ENCODE measurements around the gene UTP4. TPM values are rescaled to one million over a fixed set of nuclear protein-coding genes. Genes with fewer than 3 reads are reported as not detected.
"Not testable (repeated sequence)": the region's sequence is repeated elsewhere in the genome, so short reads cannot be mapped to it uniquely, and the experiment has no call there.

Gene UTP4
- total RNA-seq, 2 experiments from 2014 or later: 62.6 to 69.8 TPM

GRCh38 chr16:69120096-69120664 is 12.3 kb upstream of the UTP4 start:
- Mint-ChIP-seq H3K4me3 (no peak overlapping the region), H3K9me3 (no peaks in the 10 kb centered on the region), H3K36me3 (ENCODE audit: low read depth) (peaks cover 26% of the 10 kb centered on the region), H3K27me3 (ENCODE audit: low read depth) (no peaks in the 10 kb centered on the region), H3K4me1 (ENCODE audit: low read depth) (peaks cover 2% of the 10 kb centered on the region), H3K27ac (no peak overlapping the region)
- intact Hi-C loops (cut with micrococcal nuclease): loop anchor here (5.0 kb wide), 1 partner anchor 218 kb away; no protein-coding TSS in a partner anchor
- CTCF ChIA-PET: no interaction called here
- DNase-seq: no peak

GRCh38 chr16:69123910-69124309 is 8.5 kb upstream of the UTP4 start:
- Mint-ChIP-seq H3K27me3 (ENCODE audit: low read depth) (no peaks in the 10 kb centered on the region), H3K36me3 (ENCODE audit: low read depth) (peaks cover 20% of the 10 kb centered on the region), H3K4me3 (no peak overlapping the region), H3K9me3 (no peaks in the 10 kb centered on the region), H3K4me1 (ENCODE audit: low read depth) (peaks cover 18% of the 10 kb centered on the region), H3K27ac (no peak overlapping the region)
- intact Hi-C loops (cut with micrococcal nuclease): loop anchor here (1.0 to 5.0 kb wide), 4 partner anchors 222 to 595 kb away; no protein-coding TSS in a partner anchor
- DNase-seq: peak; percentile 74
- CTCF ChIA-PET: interaction anchor here (0.6 to 3.9 kb wide), 29 partner anchors 9 to 752 kb away, joined by 3 to 36 read pairs (median 4); partner anchors contain the start of genes CHTF8 and UTP4

GRCh38 chr16:69124406-69124805 is 8.0 kb upstream of the UTP4 start:
- H3K4me1 Mint-ChIP-seq (ENCODE audit: low read depth): peaks cover 19% of the 10 kb centered on the region
- not testable (repeated sequence) for H3K27ac Mint-ChIP-seq; DNase-seq; H3K9me3 Mint-ChIP-seq; H3K27me3 Mint-ChIP-seq (ENCODE audit: low read depth); H3K4me3 Mint-ChIP-seq
- peaks cover 18% of the 10 kb centered on the region for H3K36me3 Mint-ChIP-seq (ENCODE audit: low read depth)
- intact Hi-C loops (cut with micrococcal nuclease): loop anchor here (1.0 to 5.0 kb wide), 4 partner anchors 222 to 596 kb away; no protein-coding TSS in a partner anchor
- CTCF ChIA-PET: interaction anchor here (0.6 to 3.9 kb wide), 19 partner anchors 9 to 753 kb away, joined by 3 to 36 read pairs (median 5); partner anchors contain the start of genes CHTF8 and UTP4

- H3K36me3 Mint-ChIP-seq (ENCODE audit: low read depth): peaks cover 21% of the 10 kb centered on the region
- H3K4me3 Mint-ChIP-seq: not testable (repeated sequence)
Observed at GRCh38 chr16:69124961-69125360, 7.5 kb upstream of the UTP4 start.

GRCh38 chr16:69126221-69126620 is 6.2 kb upstream of the UTP4 start:
- intact Hi-C loops (cut with micrococcal nuclease): no loop called here
- DNase-seq: no peak
- Mint-ChIP-seq H3K9me3 (no peaks in the 10 kb centered on the region), H3K27me3 (ENCODE audit: low read depth) (no peaks in the 10 kb centered on the region), H3K4me1 (ENCODE audit: low read depth) (peaks cover 35% of the 10 kb centered on the region), H3K36me3 (ENCODE audit: low read depth) (peaks cover 14% of the 10 kb centered on the region), H3K4me3 (no peak overlapping the region), H3K27ac (no peak overlapping the region)
- CTCF ChIA-PET: interaction anchor here (0.6 to 3.9 kb wide), 3 partner anchors 13 to 463 kb away, joined by 3 to 36 read pairs (median 3); no protein-coding TSS in a partner anchor

More at GRCh38 chr16:69124961-69125360, 7.5 kb upstream of the UTP4 start:
- not testable (repeated sequence) for H3K9me3 Mint-ChIP-seq; DNase-seq; H3K27ac Mint-ChIP-seq; H3K27me3 Mint-ChIP-seq (ENCODE audit: low read depth)
- intact Hi-C loops (cut with micrococcal nuclease): loop anchor here (1.0 to 5.0 kb wide), 4 partner anchors 223 to 596 kb away; no protein-coding TSS in a partner anchor
- CTCF ChIA-PET: interaction anchor here (0.6 to 3.9 kb wide), 9 partner anchors 8 to 535 kb away, joined by 3 to 36 read pairs (median 8); partner anchors contain the start of genes CHTF8 and UTP4
- peaks cover 24% of the 10 kb centered on the region for H3K4me1 Mint-ChIP-seq (ENCODE audit: low read depth)

- intact Hi-C loops (cut with micrococcal nuclease); H3K4me3 Mint-ChIP-seq; CTCF ChIA-PET; DNase-seq; H3K27ac Mint-ChIP-seq; H3K9me3 Mint-ChIP-seq; H3K27me3 Mint-ChIP-seq (ENCODE audit: low read depth): not testable (repeated sequence)
- Mint-ChIP-seq H3K36me3 (ENCODE audit: low read depth) (peaks cover 17% of the 10 kb centered on the region), H3K4me1 (ENCODE audit: low read depth) (peaks cover 35% of the 10 kb centered on the region)
Observed at GRCh38 chr16:69126801-69127200, 5.6 kb upstream of the UTP4 start.

- no peak overlapping the region for H3K4me3 Mint-ChIP-seq
- no peaks in the 10 kb centered on the region for H3K27me3 Mint-ChIP-seq (ENCODE audit: low read depth)
- no peak for DNase-seq
- CTCF ChIA-PET: interaction anchor here (0.8 kb wide), 1 partner anchor 15 kb away, joined by 4 read pairs; no protein-coding TSS in a partner anchor
- H3K4me1 Mint-ChIP-seq (ENCODE audit: low read depth): peaks cover 38% of the 10 kb centered on the region
- peaks cover 16% of the 10 kb centered on the region for H3K36me3 Mint-ChIP-seq (ENCODE audit: low read depth)
- H3K27ac Mint-ChIP-seq: no peak overlapping the region
- no peaks in the 10 kb centered on the region for H3K9me3 Mint-ChIP-seq
- intact Hi-C loops (cut with micrococcal nuclease): no loop called here
Observed at GRCh38 chr16:69127966-69128510, 4.4 kb upstream of the UTP4 start.

- no peaks in the 10 kb centered on the region for H3K9me3 Mint-ChIP-seq
- H3K27me3 Mint-ChIP-seq (ENCODE audit: low read depth): no peaks in the 10 kb centered on the region
- H3K4me3 Mint-ChIP-seq: peak overlapping the region; percentile 96
- DNase-seq: no peak
- intact Hi-C loops (cut with micrococcal nuclease): no loop called here
- CTCF ChIA-PET: interaction anchor here (0.6 to 1.6 kb wide), 2 partner anchors 17 to 46 kb away, joined by 3 to 5 read pairs; no protein-coding TSS in a partner anchor
- peaks cover 18% of the 10 kb centered on the region for H3K36me3 Mint-ChIP-seq (ENCODE audit: low read depth)
- H3K27ac Mint-ChIP-seq: peak overlapping the region; percentile 90
- H3K4me1 Mint-ChIP-seq (ENCODE audit: low read depth): peaks cover 53% of the 10 kb centered on the region
Observed at GRCh38 chr16:69130461-69130860, 2.0 kb upstream of the UTP4 start.

GRCh38 chr16:69131167-69131838 is 1.1 kb upstream of the UTP4 start:
- intact Hi-C loops (cut with micrococcal nuclease): no loop called here
- H3K36me3 Mint-ChIP-seq (ENCODE audit: low read depth): peaks cover 18% of the 10 kb centered on the region
- CTCF ChIA-PET: interaction anchor here (1.1 kb wide), 1 partner anchor 181 kb away, joined by 5 read pairs; no protein-coding TSS in a partner anchor
- peaks cover 56% of the 10 kb centered on the region for H3K4me1 Mint-ChIP-seq (ENCODE audit: low read depth)
- H3K4me3 Mint-ChIP-seq: peak overlapping the region; percentile 96
- peak overlapping the region; percentile 90 for H3K27ac Mint-ChIP-seq
- no peaks in the 10 kb centered on the region for H3K9me3 Mint-ChIP-seq
- no peaks in the 10 kb centered on the region for H3K27me3 Mint-ChIP-seq (ENCODE audit: low read depth)
- peak; percentile 14 for DNase-seq

- CTCF ChIA-PET: interaction anchor here (1.1 to 1.8 kb wide), 4 partner anchors 8 to 180 kb away, joined by 3 to 22 read pairs (median 4); no protein-coding TSS in a partner anchor
- intact Hi-C loops (cut with micrococcal nuclease): loop anchor here (1.0 to 2.0 kb wide), 4 partner anchors 34 to 285 kb away; partner anchors contain the start of genes SNTB2 and VPS4A
- Mint-ChIP-seq H3K27ac (peak overlapping the region; percentile 90), H3K4me3 (peak overlapping the region; percentile 96), H3K27me3 (ENCODE audit: low read depth) (no peaks in the 10 kb centered on the region), H3K9me3 (no peaks in the 10 kb centered on the region), H3K4me1 (ENCODE audit: low read depth) (peaks cover 57% of the 10 kb centered on the region), H3K36me3 (ENCODE audit: low read depth) (peaks cover 22% of the 10 kb centered on the region)
- peak; percentile 79 for DNase-seq
Observed at GRCh38 chr16:69131839-69132423, 518 bp upstream of the UTP4 start.

GRCh38 chr16:69133373-69133954 is 1.0 kb downstream of the UTP4 start:
- CTCF ChIA-PET: interaction anchor here (0.7 to 1.8 kb wide), 6 partner anchors 10 to 152 kb away, joined by 3 to 22 read pairs (median 3); no protein-coding TSS in a partner anchor
- no peaks in the 10 kb centered on the region for H3K9me3 Mint-ChIP-seq
- intact Hi-C loops (cut with micrococcal nuclease): loop anchor here (2.0 kb wide), 2 partner anchors 53 to 287 kb away; partner anchors contain the start of gene SNTB2
- H3K4me3 Mint-ChIP-seq: peak overlapping the region; percentile 96
- H3K4me1 Mint-ChIP-seq (ENCODE audit: low read depth): peaks cover 55% of the 10 kb centered on the region
- H3K36me3 Mint-ChIP-seq (ENCODE audit: low read depth): peaks cover 31% of the 10 kb centered on the region
- H3K27me3 Mint-ChIP-seq (ENCODE audit: low read depth): no peaks in the 10 kb centered on the region
- DNase-seq: no peak
- peak overlapping the region; percentile 90 for H3K27ac Mint-ChIP-seq

All from activated naive CD4-positive, alpha-beta T cell treated with anti-CD3 and anti-CD28 coated beads for 36 hours (primary cell).